ENCODE results near the gene KCNC1.

Gene KCNC1

GRCh38 chr11:17738151-17738973 lies 3.8 kb downstream of the KCNC1 start:
- no peak for DNase-seq (ENCODE audit: low spot score)

GRCh38 chr11:17739945-17740338 lies 5.4 kb downstream of the KCNC1 start:
- DNase-seq (ENCODE audit: low spot score), result no peak

GRCh38 chr11:17740649-17741235 lies 6.2 kb downstream of the KCNC1 start:
- DNase-seq (ENCODE audit: low spot score), result peak; percentile 50

- DNase-seq (ENCODE audit: low spot score), result no peak
These were observed 6.9 kb downstream of the KCNC1 start for GRCh38 chr11:17741487-17741886.

GRCh38 chr11:17742019-17742418 lies 7.4 kb downstream of the KCNC1 start:
- DNase-seq (ENCODE audit: low spot score), result no peak

GRCh38 chr11:17743026-17743807 lies 8.6 kb downstream of the KCNC1 start:
- DNase-seq (ENCODE audit: low spot score), result no peak

GRCh38 chr11:17743808-17744119 lies 9.2 kb downstream of the KCNC1 start:
- DNase-seq (ENCODE audit: low spot score), result no peak

- DNase-seq (ENCODE audit: low spot score), result no peak
These were observed 9.8 kb downstream of the KCNC1 start for GRCh38 chr11:17744151-17744940.

- DNase-seq (ENCODE audit: low spot score), result no peak
These were observed 10.6 kb downstream of the KCNC1 start for GRCh38 chr11:17745023-17745772.

GRCh38 chr11:17746096-17746495 lies 11.5 kb downstream of the KCNC1 start:
- no peak for DNase-seq (ENCODE audit: low spot score)

GRCh38 chr11:17747131-17747955 lies 12.8 kb downstream of the KCNC1 start:
- DNase-seq (ENCODE audit: low spot score), result no peak

GRCh38 chr11:17748044-17748443 lies 13.5 kb downstream of the KCNC1 start:
- no peak for DNase-seq (ENCODE audit: low spot score)

GRCh38 chr11:17748761-17749721 lies 14.5 kb downstream of the KCNC1 start:
- no peak for DNase-seq (ENCODE audit: low spot score)

GRCh38 chr11:17750013-17750800 lies 15.6 kb downstream of the KCNC1 start:
- no peak for DNase-seq (ENCODE audit: low spot score)

GRCh38 chr11:17750801-17751165 lies 16.2 kb downstream of the KCNC1 start:
- no peak for DNase-seq (ENCODE audit: low spot score)

GRCh38 chr11:17751558-17751957 lies 17.0 kb downstream of the KCNC1 start:
- DNase-seq (ENCODE audit: low spot score), result no peak

- no peak for DNase-seq (ENCODE audit: low spot score)
These were observed 17.6 kb downstream of the KCNC1 start for GRCh38 chr11:17752144-17752543.

GRCh38 chr11:17753153-17753552 lies 18.6 kb downstream of the KCNC1 start:
- DNase-seq (ENCODE audit: low spot score), result no peak

- DNase-seq (ENCODE audit: low spot score), result no peak
These were observed 19.1 kb downstream of the KCNC1 start for GRCh38 chr11:17753641-17754040.

Data from HuH-7 (cell line).